Cortex of kidney (tissue), 1 donor: ENCODE data around the gene MPRIP.

Source experiments
- DNase-seq: peaks from one replicate; lab custom pipeline; 2025; lab: John Stamatoyannopoulos, UW

MPRIP gene

GRCh38 chr17:17235212-17236174, 193.2 kb downstream of the MPRIP start:
- DNase-seq: no peak

DNA sequence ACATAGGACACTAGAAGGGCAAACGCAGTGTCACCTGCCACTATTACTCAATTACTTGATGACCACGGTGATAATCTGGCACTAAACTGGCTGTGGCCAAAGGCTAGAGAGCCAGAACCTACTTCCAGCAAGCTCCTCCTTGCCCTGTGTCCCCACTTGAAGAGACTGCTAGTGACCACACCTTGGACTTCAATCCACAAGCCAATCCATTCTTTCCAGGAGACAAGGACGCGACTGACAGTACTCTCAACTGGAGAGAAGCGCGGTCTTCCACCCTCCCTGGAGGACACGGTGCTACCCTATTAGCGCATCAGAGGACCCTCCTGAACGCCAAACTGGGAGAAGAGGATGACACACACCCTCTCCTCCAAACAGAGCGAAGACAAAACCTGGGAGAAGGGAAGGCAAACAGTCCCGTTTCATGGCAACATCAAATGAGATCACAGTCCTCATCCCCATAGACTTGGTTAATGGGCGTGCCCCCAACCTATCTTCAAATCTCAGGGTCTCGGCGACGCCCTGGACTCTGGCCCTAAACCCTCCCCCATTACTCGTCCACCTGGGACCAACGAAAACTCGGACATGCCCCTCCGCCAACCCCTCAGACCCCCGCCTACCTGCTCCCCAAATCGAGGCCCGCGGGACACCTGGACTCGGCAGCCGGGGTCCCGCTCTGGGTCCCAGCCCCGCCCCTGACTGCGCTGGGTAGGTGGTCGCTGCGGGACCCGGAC, 194.2 kb downstream of the MPRIP start:
- no peak for DNase-seq

DNA sequence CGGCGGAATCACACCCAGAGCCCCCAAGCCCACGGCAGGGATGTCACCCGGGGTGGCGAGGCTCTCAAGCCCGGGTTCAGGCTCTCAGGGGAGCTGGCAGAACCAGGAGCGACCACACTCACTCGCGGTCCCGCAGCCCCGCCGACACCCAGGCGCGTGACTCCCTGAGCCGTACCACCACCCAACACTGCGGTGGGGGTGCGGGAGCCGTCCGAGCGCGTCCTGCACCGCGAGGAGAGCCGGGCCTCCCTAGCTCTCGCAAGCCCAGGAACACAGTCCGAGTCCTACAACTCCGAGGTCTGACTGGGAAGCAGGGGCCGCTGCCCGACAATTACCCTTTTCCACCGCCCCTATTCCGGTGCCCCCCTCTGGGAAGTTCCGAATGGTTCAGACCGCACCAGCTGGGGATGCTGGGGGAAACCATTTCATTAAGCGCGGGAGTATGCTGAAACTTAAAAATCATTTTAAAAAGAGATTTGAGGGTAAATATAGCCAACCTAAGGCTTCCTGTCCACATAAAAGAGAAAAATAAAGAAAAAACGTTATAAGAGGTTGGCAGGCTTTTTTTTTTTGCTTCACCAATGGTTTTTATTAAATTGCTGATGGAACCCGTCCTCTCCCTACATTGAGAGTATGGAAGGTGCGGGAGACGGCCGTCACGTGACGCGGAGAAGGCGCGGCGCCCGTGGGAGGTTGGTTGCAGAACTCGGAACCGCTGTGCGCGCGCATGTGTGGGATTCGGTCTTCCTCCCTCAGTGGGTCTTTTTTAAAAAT, 195.0 kb downstream of the MPRIP start, which contains the start of gene FLCN:
Gene FLCN (minus strand): TSS at position 143 of the 774 bp plus-strand sequence. CDS start 9,031 bp downstream, outside the sequence.
- DNase-seq: peak; percentile 58

DNA sequence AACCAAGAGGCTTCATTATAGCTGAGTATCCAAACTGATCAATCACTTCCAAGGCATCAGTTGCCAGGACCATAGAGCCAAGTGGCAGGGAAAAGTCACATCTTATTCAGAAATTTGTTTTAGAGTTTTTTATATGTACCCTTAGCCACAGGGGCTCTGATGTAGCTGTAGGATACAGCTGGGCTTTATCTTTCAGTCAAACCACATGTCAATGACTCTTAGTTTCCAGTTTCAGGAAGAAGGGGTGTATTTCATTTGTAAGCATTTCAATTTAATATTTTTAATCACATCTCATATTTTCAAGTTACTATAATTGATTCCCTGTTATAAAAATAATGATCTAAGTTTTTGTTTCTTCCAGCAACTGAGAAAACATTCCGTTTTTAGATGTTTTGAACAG, 197.6 kb downstream of the MPRIP start:
- DNase-seq: no peak

- DNase-seq: no peak
Measured at GRCh38 chr17:17241656-17242055, 199.4 kb downstream of the MPRIP start.

DNA sequence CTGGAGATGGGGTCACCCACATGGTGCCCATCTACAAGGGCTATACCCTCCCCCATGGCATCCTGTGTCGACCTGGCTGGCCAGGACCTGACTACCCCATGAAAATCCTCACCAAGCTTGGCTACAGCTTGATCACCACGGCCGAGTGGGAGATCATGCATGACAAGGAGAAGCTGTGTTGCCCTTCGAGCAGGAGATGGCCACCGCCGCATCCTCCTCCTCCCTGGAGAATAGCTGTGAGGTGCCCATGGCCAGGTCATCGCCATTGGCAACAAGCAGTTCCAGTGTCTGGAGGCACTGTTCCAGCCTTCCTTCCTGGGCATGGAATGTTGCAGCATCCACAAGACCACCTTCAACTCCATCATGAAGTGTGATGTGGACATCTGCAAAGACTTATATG, 200.0 kb downstream of the MPRIP start:
- DNase-seq: no peak
